Right forelimb (tissue), 1 donor: ENCODE measurements around the gene LRRC37A.
"Not testable (repeated sequence)": the region's sequence is repeated elsewhere in the genome, so short reads cannot be mapped to it uniquely, and the experiment has no call there.

Source experiments
- DNase-seq: peaks from one replicate; pipeline ENCODE4 v3.0.0-alpha.2; 2018

Gene LRRC37A

GRCh38 chr17:46290906-46291546, 3.9 kb upstream of the LRRC37A start:
- not testable (repeated sequence) for DNase-seq

- not testable (repeated sequence) for DNase-seq
Measured at GRCh38 chr17:46291618-46292017, 3.3 kb upstream of the LRRC37A start.

- not testable (repeated sequence) for DNase-seq
Measured at GRCh38 chr17:46341220-46341619, 46.3 kb downstream of the LRRC37A start.

GRCh38 chr17:46342131-46342530, 47.2 kb downstream of the LRRC37A start:
- DNase-seq, result not testable (repeated sequence)

- DNase-seq, result not testable (repeated sequence)
Measured at GRCh38 chr17:46348345-46348744, 53.4 kb downstream of the LRRC37A start.

- DNase-seq, result not testable (repeated sequence)
Measured at GRCh38 chr17:46349060-46349459, 54.1 kb downstream of the LRRC37A start.

GRCh38 chr17:46353856-46354255, 58.9 kb downstream of the LRRC37A start:
- not testable (repeated sequence) for DNase-seq

- DNase-seq, result not testable (repeated sequence)
Measured at GRCh38 chr17:46361145-46361735, 66.3 kb downstream of the LRRC37A start.

- not testable (repeated sequence) for DNase-seq
Measured at GRCh38 chr17:46361755-46362154, 66.8 kb downstream of the LRRC37A start, which contains the start of gene ARL17B. TSS of gene ARL17B (minus strand) at chr17:46361766. CDS start at chr17:46358397, 3,369 bp downstream.

- DNase-seq, result not testable (repeated sequence)
Measured at GRCh38 chr17:46367520-46367919, 72.6 kb downstream of the LRRC37A start.

GRCh38 chr17:46372236-46373229, 77.6 kb downstream of the LRRC37A start:
- not testable (repeated sequence) for DNase-seq

GRCh38 chr17:46373418-46373817, 78.5 kb downstream of the LRRC37A start:
- DNase-seq, result not testable (repeated sequence)

- not testable (repeated sequence) for DNase-seq
Measured at GRCh38 chr17:46383118-46383517, 88.2 kb downstream of the LRRC37A start.

- not testable (repeated sequence) for DNase-seq
Measured at GRCh38 chr17:46385491-46385890, 90.6 kb downstream of the LRRC37A start.
